GM12892 (cell line): Measurements from ENCODE around the gene SLC1A4.

Experiments
- POLR2A ChIP-seq: IDR thresholded peaks from 2 replicates; pipeline ENCODE4 v1.6.1; 2011; ENCODE audit warnings: low read depth, low read length, control low read depth
- POLR2AphosphoS5 ChIP-seq: IDR thresholded peaks from 2 replicates; pipeline ENCODE4 v1.6.1; 2011; ENCODE audit warnings: low read depth, low read length, control low read depth

DNA sequence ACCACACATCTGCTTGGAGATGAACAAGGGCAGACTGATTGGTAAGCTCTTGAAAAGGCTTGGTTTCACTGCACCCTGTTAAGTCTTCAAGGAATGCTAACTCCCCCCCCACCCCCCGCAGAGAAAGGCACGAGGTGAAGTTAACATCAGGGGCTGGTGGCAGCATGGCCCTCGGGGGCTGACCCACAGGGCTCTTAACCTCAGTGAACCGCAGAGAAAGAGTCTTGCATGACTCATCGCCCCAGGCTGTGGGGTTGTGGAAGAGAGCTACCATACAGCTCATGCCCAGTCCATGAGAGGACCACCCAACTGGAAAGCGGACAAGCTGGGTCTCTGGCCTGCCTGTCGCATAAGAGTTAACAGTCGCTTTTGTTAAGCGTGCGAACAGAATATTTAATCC is 56.5 kb downstream of the SLC1A4 start:
- TF ChIP-seq POLR2A (no peak), POLR2AphosphoS5 (no peak)
